GM18909 (cell line): Measurements from ENCODE around the gene AMOTL1.
"Not testable (repeated sequence)": the region's sequence is repeated elsewhere in the genome, so short reads cannot be mapped to it uniquely, and the experiment has no call there.

Experiments
- ATAC-seq: cut with Tn5 transposase; IDR thresholded peaks from one replicate; pipeline ENCODE4 v1.9.1; 2021; ENCODE audit warnings: mild to moderate bottlenecking; ENCODE audit not compliant: unreplicated experiment, poor library complexity

AMOTL1 gene

DNA sequence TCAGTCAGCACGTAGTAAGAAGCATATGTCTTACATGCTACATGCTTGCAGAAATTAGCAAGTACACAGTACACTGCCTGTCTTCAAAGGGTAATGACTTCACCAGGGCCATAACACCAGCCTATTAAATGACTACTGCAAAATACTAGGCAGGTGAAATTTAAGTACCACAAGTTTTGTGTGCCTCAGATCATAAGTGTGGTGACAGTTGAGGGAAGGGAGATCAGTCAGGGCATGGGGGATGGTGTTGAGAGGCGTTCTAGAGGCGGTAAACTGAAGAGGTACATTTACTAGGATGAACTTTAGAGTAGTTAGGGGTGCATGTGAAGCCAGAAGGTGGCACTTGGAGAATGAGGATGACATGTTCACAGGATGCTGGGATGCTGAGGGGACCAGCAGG, 22.0 kb downstream of the AMOTL1 start:
- no peak for ATAC-seq

DNA sequence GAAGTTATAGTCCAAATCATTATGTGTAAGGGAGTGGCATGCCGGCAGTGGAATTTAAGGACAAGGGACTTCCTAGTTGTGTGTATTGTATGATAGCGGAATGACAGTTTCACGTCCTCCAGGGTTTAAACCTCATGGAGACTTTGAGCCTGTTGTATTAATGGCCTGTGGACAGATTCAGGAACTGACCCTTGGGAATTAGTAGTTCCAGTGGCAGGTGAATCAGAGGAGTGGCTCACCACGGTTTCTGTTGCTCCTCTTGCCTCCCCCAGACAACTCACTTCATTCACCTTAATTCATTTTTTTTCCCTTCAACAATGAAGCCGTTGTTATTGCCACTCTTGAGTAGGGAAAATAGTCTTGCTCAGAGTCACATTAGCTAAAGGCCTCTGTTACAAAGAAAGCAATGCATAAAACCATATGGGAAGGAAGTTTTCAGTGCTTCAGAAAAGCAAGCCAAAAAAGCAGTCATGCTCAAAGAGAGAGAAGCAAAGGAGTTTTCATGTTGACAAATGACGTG, 22.6 kb downstream of the AMOTL1 start:
- ATAC-seq, result no peak

DNA sequence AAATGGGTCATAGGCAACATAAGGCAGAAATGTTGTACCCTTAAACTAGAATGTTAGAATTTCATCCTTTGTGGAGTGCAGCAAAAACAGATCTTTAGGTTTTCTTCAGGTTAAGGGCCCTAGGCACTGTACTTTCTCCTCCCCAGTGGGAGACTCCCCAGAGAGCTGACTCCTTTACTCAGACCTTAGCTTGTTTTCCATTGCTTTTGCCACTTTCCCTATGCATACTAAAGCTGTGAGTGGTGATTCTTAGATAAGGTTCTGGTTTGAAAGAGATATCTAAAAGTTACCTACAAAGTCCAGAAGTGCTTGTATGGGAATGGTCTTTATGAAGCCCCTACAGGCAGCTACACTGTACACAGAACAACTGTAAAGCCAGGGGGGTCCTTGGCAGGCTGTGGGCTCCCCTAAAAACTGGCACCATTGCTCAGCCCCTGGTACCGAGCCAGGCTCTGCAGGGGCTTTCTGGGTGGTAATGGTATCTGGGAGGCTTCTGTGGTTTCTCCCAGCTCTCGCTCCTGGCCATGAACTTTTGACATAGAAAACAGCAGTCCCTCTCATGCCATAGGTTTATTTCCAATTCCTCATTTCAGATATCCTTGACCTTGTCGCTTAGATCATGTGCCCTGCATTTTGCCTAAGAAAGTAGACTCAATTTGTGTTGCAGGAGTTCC, 23.2 kb downstream of the AMOTL1 start:
- no peak for ATAC-seq

DNA sequence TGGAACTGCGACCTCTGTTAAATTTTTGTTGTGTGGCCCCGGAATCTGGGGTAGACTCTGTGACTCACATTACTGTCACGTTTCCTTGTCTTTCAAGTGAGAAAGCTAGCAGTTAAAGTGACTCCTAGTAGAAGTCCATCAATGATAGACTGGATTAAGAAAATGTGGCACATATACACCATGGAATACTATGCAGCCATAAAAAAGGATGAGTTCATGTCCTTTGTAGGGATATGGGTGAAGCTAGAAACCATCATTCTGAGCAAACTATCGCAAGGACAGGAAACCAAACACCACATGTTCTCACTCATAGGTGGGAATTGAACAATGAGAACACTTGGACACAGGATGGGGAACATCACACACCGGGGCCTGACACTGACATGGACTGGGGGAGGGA, 23.8 kb downstream of the AMOTL1 start:
- ATAC-seq, result not testable (repeated sequence)

DNA sequence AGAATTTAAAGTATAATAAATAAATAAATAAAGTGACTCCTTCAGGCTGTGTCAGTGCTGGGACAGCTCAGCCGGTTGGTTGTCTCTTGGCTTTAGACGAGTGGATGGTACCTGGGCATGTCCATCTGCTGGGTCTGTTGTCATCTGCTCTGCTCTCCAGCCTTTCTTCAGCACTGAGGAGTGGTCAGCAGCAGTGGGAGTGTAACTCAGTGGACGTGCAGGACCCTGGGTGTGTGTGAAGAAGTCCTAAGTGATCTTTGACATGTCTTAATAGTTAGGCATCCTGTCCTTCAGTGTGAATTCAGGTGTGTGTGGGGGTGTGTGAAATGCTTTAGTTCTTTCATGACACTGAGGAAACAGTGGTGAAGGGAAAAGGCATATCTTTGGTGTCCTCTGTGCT, 24.3 kb downstream of the AMOTL1 start:
- no peak for ATAC-seq

DNA sequence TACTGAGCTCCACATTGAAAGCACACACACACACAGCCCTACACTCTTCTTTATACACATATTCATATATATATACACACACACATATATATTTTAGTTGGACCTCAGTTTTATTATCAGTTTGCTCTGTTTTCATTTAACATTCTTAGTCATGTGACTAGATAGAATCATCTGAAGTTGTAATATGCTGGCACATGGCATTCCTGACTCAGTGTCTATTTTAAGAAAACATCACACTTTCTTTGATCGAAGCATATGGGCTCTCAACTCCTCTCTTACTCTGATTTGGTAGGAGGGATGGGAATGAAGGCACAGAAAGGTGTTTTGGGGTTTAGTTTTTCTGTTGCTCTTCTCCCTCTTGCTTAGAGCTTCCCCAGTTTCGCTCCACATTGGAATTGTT, 24.8 kb downstream of the AMOTL1 start:
- no peak for ATAC-seq

DNA sequence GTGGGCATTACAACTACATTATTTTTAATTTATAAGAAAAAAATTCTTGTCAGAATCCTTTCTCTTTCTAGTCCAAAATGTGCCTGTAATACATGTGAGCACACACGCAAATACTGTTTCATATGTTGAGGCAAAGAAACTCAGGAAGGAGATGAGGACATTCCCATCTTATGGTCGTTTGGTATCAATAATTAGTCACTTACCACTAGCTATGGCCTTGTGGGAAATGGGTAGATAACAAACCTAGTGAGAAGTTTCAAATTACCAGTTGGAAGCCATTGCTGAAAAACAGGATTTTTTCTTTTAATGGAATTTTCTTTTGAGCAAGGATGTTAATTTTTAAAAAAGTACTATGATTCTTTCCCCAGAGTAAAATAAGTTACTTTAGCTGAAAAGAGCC, 25.7 kb downstream of the AMOTL1 start:
- ATAC-seq, result no peak

DNA sequence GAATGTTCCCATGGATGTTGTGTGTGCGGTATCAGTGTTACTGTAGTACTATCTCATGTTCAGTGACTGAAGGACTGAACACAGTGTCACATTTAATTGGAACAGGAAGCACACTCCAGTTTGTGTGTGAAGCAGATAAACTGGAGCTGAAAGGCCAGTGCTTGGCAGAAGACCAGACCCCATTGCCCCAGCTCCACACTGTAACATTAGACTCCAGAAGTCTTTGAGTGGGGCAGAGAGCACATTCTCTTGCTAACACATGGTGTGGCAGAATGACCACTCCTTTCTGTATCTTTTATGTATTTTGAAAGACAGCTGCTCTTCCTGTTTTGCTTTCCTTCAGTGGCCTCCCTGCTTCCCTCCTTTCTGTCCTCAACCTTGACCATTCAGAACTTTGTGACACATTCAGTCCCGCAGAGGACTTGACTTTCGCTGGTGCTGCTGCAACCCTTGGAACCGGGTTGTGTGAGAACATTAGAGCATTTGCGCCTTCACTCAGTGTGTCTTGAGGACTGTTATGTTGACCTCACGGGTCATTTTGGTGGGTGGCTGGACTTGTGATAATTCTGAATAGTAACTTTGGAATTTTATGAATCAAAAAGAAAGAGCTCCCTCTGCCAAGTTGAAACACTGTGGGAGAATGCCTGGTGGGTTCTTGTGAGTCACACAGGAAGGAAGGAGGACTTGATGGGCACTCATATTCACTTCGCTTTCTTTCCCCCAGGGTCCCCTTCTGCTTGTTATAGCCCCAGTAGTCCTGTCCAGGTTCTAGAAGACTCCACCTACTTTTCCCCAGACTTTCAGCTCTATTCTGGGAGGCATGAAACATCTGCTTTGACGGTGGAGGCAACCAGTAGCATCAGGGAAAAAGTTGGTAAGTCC, 26.4 kb downstream of the AMOTL1 start:
- ATAC-seq, result no peak

DNA sequence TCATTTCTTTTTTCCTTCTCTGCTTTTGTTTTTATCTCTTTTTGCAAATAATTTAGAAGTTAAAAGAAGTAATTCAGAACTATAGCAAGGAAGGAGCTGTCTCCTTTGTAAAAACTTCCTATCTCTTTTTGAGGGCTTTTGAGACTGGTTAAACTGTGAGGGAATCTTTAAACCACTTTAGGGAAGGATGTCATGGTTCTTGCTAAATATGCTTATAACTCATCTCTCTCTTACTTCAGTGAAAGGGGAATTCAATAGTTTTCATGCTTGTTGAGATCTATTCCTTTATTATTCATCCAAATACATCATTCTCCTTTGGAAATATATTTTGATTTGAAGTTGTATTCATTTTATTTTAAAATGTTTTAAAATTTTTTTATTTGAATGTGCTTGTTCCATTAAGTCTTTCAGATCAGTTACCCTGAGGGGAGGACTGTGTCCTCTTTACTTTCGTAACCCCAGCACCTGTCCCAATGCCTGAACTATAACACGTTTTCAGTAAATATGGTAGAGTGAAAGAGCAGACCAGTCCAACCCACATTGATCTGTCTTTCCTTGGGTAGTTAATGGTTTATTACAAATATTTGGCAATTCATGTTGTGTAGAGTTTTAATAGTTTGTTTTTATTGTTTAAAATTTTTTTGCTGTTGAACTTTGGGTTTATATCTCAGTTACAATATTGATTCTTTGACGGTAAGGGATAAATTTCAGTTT, 27.5 kb downstream of the AMOTL1 start:
- ATAC-seq, result no peak

DNA sequence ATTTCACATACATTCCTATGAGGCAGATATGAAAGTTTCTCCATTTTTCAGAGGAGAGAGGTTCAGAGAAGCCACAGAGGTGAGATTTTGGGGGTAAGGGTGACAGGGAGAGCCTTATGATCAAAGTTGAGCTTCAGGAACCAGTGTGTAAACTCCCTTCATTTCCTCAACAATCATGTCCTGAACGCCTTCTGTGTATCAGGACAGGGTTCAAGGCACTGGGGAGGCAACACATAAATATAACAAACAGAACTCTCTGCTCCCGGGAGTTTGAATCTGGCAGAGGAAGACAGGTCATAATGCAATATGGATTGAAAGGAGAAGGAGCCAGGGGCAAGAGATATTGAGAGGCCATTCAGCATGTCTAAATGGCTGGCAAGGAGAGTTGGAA, 28.0 kb downstream of the AMOTL1 start:
- no peak for ATAC-seq

DNA sequence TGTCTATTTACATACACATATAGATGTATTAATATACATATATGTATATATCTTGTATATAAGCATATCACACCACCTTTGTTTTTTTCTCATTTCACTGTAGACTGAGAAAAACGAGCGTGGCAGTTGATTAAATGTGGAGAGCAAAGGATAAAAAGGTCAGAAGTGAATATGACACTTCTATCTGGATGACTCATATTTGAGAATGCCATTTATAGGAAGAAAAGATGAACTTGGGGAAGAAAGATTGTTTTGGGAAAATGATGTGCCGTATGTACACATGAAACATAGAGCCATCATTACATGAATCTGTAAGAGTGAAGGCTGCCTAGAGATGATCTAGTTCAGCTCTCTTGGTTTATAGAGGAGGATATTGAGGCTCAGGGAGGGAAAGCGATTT, 28.7 kb downstream of the AMOTL1 start:
- no peak for ATAC-seq

DNA sequence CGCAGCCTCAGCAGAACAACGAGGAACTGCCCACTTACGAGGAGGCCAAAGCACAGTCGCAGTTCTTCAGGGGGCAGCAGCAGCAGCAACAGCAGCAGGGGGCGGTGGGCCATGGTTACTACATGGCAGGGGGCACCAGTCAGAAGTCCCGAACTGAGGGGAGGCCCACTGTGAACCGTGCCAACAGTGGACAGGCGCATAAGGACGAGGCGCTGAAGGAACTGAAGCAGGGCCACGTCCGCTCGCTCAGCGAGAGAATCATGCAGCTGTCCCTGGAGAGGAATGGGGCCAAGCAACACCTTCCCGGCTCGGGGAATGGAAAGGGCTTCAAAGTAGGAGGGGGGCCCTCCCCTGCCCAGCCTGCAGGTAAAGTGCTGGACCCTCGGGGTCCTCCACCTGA, 31.6 kb downstream of the AMOTL1 start:
- no peak for ATAC-seq

DNA sequence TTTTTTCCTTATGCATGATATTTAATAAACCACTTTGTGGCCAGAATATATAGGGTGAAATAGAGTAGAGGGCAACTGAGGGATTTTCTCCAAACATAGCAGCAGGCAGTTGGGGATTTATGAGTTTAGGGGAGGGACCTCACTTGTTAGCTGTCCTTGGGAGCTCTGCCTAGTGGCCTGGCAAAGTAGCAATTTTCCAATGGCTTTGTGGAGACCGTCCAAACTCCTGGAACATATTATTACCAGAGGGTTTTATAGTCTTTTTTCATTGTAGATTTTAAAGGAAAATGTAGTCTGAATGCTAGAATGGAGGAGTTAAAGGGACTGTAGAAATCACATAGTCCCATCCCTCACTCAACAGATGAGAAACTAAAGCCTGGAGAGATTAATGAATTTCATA, 32.3 kb downstream of the AMOTL1 start:
- no peak for ATAC-seq

DNA sequence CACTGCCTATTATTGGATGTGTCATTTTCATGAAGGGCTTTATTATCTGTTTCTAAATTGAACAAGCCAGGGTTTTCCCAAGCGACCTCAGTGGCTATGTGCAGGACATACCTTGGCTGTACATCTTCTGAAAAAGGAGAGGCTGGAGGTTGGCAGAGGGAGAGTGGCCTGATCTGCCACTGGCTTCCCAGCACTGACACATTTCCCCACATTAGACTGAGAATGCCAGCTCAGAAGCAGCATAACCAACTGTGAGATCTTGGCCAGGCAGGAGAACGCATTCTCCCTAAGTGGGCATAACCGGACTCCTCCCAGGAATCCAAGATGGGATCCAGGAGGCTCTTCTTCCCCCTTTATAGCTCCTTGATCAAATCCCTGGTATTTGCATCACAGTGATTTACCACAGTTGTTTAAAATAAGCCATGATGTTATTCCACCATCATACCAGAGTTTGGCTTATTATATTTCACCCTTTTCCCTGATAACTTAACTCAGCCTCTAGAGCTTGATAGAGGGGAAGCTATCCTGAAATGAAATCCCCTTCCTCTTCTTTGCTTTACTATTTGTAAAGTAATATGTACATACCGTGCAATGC, 33.8 kb downstream of the AMOTL1 start:
- ATAC-seq, result no peak

DNA sequence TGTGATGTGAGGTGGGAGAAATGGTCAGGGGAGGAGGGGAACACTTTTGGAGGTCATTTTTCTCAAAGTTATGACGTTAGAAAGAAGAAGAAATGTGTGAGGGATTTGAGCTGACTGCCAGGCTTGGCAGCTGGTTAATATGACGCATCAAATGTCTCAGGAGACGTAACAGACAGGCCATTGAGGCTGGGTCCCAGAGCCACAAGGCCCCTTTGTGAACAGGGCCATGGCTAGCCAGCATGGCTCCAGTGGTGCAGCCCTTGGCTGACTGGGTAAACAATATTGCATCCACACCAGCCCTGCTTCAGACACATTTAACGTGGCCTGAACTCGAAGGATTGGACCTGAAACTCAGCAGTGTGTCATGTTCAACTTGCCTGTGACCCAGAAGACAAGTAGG, 34.3 kb downstream of the AMOTL1 start:
- no peak for ATAC-seq

DNA sequence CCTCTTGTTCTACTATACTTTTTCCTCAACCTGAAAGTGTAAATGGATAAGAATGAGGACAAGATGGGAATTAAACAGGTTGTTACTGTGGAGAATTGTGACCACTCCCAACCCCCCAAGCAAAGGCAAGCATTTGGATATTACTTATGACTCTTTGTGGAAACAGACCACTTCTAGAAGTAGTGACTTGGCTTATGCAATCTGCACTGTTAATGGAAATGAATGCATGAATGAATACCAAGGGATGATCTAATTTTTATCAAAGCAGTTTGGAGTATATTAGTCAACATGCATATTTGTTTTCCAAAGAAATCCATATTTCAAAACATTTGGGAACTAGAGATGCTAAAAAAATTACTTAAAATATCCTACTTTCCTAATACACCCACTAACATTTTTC, 35.3 kb downstream of the AMOTL1 start:
- no peak for ATAC-seq

DNA sequence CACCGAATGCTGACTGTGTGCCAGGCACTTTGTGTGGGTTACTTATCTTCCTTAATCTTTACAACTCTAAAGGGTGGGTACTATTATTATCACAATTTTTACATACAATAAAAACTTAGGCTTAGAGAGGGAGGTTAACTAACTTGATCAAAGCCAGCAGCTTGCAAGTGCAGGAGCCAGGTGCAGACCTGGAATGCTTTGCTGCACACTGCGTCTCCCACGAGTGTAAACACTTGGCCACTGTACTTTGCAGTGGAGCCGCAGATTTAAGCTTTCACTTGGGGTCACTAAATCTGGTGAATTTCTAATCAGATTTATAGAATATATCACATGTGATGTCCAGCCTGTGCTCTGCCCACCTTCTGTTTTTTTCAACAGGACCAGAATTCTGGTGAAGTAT, 36.7 kb downstream of the AMOTL1 start:
- no peak for ATAC-seq

DNA sequence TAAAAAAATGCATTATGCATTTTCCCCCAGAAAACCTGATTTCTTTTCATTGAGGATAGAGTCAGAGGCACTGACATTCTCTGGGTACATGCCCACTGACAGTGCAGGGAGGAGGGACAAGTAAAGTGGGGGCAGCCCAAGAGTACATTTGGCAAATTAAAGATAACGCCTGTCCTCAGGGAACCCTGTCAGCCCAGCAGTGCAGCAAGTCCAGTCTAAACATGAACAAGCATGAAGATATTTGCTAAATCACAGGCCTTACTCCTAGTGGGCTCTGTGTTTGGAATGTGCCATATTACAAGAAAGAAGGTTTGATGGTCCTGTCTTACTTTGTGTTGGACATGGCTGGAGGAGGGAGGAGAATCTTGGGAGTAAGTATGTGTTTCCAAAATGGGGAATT, 37.9 kb downstream of the AMOTL1 start:
- ATAC-seq, result no peak

DNA sequence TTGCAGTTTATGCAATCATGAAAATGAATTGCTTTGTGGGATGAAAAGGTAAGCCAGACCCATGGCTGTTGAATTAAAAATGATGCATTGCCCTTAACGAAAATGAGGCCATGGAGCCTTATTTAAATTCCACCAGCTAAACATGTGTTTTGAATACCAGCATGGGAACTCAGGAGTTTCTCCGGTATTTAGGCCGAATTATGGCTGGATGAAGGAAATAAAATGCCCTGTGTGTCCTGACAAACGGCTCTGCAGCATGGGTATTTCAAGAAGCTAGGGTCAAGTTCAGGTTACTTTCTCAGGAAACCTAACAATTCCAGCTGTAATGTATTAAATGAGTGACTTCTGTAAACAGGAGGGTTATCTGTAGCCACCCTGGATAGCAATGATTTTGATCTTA, 38.3 kb downstream of the AMOTL1 start:
- no peak for ATAC-seq

DNA sequence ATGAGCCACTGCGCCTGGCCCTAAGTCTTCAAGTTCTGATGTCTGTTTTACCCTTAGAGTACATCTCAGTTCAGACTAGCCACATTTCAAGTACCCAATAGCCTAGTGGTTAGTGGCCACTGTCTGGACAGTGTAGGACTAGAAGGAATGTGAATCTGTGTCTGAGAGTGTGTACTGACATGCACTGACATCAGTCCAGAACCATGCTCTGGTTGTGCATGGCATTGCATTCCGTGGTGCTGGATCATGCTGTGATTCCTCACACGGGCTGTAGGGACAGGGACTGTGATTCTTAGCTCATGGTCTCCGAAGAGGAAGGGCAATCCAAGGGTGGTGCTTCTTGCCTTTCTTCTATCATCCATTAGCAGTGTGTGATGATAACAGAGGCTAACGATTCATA, 41.1 kb downstream of the AMOTL1 start:
- no peak for ATAC-seq
